Measurements from ENCODE around the gene C5orf24. TPM values are rescaled to one million over a fixed set of nuclear protein-coding genes. Genes with fewer than 3 reads are reported as not detected.
A peak's percentile ranks its signal among the peaks of the same experiment; 100 is the strongest.
"Not testable (repeated sequence)": the region's sequence is repeated elsewhere in the genome, so short reads cannot be mapped to it uniquely, and the experiment has no call there.

C5orf24 gene
- total RNA-seq, 1 donor from 2014 or later = 65.1 TPM

DNA sequence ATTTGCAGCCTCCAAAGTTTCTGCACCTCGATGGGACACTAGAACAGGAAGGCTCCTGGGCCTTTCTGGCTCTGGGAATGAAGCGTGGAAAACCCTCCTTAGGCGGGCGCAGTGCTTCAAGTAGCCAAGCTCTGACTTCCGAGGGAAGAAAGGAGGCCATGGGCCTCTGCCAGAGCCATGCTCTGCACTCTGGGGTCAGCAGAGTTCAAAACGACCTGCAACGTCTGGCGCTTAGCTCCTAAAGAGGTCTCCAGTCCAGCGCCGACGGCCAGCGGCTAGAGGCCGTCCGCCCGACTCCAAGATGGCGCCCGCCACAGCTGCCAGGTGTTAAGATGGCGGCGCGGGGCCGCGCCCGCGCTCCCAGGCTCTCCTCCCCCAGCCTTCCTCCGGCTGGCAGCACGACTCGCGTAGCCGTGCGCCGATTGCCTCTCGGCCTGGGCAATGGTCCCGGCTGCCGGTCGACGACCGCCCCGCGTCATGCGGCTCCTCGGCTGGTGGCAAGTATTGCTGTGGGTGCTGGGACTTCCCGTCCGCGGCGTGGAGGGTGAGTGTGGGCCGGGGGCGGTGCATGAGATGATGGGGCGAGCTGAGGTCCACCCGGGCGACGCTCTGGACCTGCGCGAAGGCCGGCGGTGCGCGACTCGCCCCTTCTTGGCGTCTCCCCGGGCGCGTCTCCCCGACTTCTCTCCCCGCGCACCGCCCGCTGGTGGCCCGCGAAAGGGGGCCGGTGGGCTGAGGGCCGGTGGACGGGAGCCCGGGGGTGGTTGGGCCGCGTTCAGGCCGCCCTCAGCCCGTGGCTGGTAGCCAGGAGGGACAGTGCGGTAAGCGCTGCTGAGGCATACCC, 28.4 kb downstream of the C5orf24 start, which contains the start of gene TXNDC15:
TXNDC15 (plus strand) TSS at position 385 of the 844 bp plus-strand sequence; CDS start at position 442, 57 bp downstream.
- H3K36me3 ChIP-seq (ENCODE audit: control insufficient read depth, insufficient read depth, low read length) = no peaks in the 10 kb centered on the region
- peak; percentile 23 for DNase-seq (ENCODE audit: low read depth)
- no peaks in the 10 kb centered on the region for H3K27me3 ChIP-seq (ENCODE audit: control insufficient read depth, insufficient read depth, low read length)
- peak within 1 kb of the TSS; percentile 90 for H3K4me3 ChIP-seq (ENCODE audit: low read depth, low read length)
- TF ChIP-seq, protein P1, sequence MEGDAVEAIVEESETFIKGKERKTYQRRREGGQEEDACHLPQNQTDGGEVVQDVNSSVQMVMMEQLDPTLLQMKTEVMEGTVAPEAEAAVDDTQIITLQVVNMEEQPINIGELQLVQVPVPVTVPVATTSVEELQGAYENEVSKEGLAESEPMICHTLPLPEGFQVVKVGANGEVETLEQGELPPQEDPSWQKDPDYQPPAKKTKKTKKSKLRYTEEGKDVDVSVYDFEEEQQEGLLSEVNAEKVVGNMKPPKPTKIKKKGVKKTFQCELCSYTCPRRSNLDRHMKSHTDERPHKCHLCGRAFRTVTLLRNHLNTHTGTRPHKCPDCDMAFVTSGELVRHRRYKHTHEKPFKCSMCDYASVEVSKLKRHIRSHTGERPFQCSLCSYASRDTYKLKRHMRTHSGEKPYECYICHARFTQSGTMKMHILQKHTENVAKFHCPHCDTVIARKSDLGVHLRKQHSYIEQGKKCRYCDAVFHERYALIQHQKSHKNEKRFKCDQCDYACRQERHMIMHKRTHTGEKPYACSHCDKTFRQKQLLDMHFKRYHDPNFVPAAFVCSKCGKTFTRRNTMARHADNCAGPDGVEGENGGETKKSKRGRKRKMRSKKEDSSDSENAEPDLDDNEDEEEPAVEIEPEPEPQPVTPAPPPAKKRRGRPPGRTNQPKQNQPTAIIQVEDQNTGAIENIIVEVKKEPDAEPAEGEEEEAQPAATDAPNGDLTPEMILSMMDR (IDR thresholded peaks at IDR 0.05; ENCODE audit: insufficient read depth, low read length, poor library complexity, severe bottlenecking) = no peak

DNA sequence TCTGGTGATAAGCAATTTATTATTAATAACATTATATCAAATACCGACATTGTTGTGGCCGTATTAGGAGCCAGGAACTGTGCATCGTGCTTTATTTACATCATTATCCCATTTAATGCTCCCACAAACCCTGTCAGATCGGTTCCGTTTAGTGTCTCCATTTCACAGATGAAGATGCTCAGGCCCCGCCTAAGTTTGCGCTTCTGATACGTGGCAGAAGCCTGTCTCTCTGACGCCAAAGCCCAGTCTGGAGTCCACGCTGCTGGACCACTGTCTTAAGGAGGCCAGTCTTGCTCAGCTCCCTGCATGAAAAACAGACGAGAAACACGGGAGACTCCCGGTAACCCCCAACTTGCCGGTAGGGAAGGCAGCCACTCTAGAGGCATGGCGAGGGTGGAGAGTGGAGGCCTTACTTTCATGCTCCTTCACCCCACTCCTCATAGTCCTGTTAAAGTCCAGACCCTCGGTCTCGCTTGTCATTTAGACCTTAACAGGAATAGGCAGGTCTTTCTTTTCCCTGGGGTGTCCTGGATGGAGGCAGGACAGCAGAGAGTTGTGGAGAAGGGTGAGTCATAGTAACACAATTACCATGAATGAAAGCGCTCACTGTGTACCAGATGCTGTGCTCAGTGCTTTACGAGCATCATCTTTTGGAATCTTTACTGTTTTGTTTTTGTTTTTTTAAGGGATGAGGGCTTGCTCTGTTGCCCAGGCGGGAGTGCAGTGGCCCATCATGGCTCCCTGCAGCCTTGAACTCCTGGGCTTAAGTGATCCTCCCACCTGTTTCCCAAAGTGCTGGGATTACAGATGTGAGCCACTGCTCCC, 29.3 kb downstream of the C5orf24 start:
- Histone ChIP-seq H3K36me3 (ENCODE audit: control insufficient read depth, insufficient read depth, low read length) (no peaks in the 10 kb centered on the region), H3K4me3 (ENCODE audit: low read depth, low read length) (peak overlapping the region; percentile 90), H3K27me3 (ENCODE audit: control insufficient read depth, insufficient read depth, low read length) (no peaks in the 10 kb centered on the region)
- peak; percentile 42 for DNase-seq (ENCODE audit: low read depth)
- TF ChIP-seq, protein P1 (IDR thresholded peaks at IDR 0.05; ENCODE audit: insufficient read depth, low read length, poor library complexity, severe bottlenecking) = no peak

DNA sequence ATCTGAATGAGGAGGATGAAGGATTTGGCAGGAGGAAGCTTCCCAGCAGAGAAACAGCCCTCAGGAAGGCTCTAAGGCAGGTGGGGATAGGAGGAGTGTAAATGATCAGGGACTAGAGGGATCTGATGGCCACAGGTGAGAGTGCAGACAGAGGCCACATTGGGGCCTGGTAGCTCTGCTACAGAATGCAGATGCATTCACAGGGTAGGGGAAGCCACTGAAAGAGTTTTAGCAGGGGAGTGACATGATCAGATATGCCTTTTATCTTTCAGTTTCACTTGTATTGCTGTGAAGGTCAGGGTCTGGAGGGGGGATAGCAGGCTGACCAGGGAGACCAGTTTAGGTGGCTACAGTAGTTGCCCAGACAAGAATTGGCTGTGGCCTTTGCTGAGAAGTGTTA, 31.4 kb downstream of the C5orf24 start:
- DNase-seq (ENCODE audit: low read depth) = no peak
- Histone ChIP-seq H3K27me3 (ENCODE audit: control insufficient read depth, insufficient read depth, low read length) (no peaks in the 10 kb centered on the region), H3K36me3 (ENCODE audit: control insufficient read depth, insufficient read depth, low read length) (no peaks in the 10 kb centered on the region), H3K4me3 (ENCODE audit: low read depth, low read length) (no peak overlapping the region)
- TF ChIP-seq, protein P1 (IDR thresholded peaks at IDR 0.05; ENCODE audit: insufficient read depth, low read length, poor library complexity, severe bottlenecking) = no peak

DNA sequence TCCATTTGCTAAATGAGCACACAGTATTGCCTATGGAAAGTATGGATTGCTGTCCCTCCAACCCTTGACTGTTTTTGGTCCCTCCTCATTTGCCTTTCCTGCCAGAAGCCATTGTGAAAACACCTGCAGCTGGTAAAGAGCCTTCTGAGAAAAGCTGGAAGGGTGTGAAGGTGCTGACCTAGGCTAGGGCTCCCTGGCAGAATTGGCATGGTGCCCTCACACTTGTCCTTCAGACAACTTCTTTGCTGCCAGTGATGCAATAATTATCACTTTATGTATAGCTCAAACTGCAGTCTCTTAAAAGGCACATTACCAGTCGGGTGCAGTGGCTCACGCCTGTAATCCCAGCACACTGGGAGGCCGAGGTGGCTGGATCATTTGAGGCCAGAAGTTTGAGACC, 32.6 kb downstream of the C5orf24 start:
- Histone ChIP-seq H3K4me3 (ENCODE audit: low read depth, low read length) (no peak overlapping the region), H3K36me3 (ENCODE audit: control insufficient read depth, insufficient read depth, low read length) (no peaks in the 10 kb centered on the region), H3K27me3 (ENCODE audit: control insufficient read depth, insufficient read depth, low read length) (no peaks in the 10 kb centered on the region)
- DNase-seq (ENCODE audit: low read depth) = no peak
- TF ChIP-seq, protein P1 (IDR thresholded peaks at IDR 0.05; ENCODE audit: insufficient read depth, low read length, poor library complexity, severe bottlenecking) = no peak

DNA sequence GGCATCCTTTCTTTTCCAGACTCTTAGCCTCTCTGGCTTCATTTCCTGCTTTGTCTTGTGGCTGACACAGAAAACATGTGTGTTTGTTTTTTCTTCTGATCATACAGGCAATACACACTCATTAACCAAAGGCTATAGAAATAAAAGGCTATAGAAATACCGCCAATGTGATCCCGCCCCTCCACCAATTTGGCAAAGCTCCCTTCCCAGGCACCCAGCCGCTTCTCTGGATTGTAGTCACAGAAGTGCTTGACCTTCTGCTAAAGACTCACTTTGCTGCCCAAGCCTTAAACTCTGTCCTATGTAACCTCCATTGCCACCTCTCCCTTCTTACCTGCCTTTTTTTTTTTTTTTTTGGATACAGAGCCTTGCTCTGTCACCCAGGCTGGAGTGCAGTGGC, 33.7 kb downstream of the C5orf24 start:
- Histone ChIP-seq H3K36me3 (ENCODE audit: control insufficient read depth, insufficient read depth, low read length) (no peaks in the 10 kb centered on the region), H3K4me3 (ENCODE audit: low read depth, low read length) (no peak overlapping the region), H3K27me3 (ENCODE audit: control insufficient read depth, insufficient read depth, low read length) (no peaks in the 10 kb centered on the region)
- TF ChIP-seq, protein P1 (IDR thresholded peaks at IDR 0.05; ENCODE audit: insufficient read depth, low read length, poor library complexity, severe bottlenecking) = no peak
- no peak for DNase-seq (ENCODE audit: low read depth)

DNA sequence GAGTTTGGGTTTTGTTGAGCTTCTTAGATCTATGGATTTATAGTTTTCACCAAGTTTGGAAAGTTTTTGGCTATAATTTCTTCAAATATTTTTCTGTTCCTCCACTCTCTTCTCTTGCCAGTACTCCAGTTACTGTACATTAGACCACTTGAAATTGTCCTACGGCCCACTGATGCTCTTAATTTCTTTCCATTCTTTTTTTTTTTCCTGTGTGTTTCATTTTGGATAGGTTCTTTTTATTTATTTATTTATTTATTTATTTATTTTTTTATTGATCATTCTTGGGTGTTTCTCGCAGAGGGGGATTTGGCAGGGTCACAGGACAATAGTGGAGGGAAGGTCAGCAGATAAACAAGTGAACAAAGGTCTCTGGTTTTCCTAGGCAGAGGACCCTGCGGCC, 35.2 kb downstream of the C5orf24 start:
- not testable (repeated sequence) for H3K27me3 ChIP-seq (ENCODE audit: control insufficient read depth, insufficient read depth, low read length); H3K36me3 ChIP-seq (ENCODE audit: control insufficient read depth, insufficient read depth, low read length); H3K4me3 ChIP-seq (ENCODE audit: low read depth, low read length); DNase-seq (ENCODE audit: low read depth)

DNA sequence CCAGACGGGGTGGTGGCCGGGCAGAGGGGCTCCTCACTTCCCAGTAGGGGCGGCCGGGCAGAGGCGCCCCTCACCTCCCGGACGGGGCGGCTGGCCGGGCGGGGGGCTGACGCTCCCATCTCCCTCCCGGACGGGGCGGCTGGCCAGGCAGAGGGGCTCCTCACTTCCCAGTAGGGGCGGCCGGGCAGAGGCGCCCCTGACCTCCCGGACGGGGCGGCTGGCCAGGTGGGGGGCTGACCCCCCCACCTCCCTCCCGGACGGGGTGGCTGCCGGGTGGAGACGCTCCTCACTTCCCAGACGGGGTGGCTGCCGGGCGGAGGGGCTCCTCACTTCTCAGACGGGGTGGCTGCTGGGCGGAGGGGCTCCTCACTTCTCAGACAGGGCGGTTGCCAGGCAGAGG, 35.9 kb downstream of the C5orf24 start:
- not testable (repeated sequence) for H3K4me3 ChIP-seq (ENCODE audit: low read depth, low read length); DNase-seq (ENCODE audit: low read depth); H3K36me3 ChIP-seq (ENCODE audit: control insufficient read depth, insufficient read depth, low read length); H3K27me3 ChIP-seq (ENCODE audit: control insufficient read depth, insufficient read depth, low read length)

Measured in kidney epithelial cell (primary cell).